ENCODE measurements around the gene MRTFB. TPM values are rescaled to one million over a fixed set of nuclear protein-coding genes. Genes with fewer than 3 reads are reported as not detected.

MRTFB gene
- total and polyA plus RNA-seq, 2 of the 13 experiments (the other 11 are each of a cell fraction or from before 2014, with no cell fraction given) = 11.4 to 14.0 TPM

DNA sequence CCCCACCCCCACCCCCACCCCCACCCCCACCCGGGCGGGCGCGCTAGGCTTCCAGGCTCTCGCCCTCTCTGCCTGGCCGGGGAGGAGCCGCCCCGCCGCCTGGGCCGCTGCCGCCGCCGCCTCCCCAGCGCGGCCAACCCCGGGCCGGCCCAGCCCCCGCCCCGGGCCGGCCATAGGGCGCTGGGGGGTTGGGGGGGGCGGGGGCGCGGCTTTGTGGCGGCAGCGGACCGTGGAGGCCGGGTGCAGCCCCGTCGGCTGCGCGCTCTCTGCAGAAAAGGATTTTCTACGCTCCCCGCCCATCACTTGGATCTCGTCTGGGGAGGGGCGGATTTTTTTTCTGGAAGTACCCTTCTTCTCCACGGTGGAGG lies 230.9 kb downstream of the MRTFB start (continued):
- TF ChIP-seq ZNF746 (CRISPR knock-in tag; IDR thresholded peaks at IDR 0.05) (no peak), ZNF264 (CRISPR knock-in tag; IDR thresholded peaks at IDR 0.05) (no peak), CHCHD3 (CRISPR knock-in tag; IDR thresholded peaks at IDR 0.05) (no peak), ETV6 (CRISPR knock-in tag; conservative IDR thresholded peaks at IDR 0.05) (no peak), REPIN1 (CRISPR knock-in tag; IDR thresholded peaks at IDR 0.05; ENCODE audit: borderline replicate concordance, low read depth) (no peak), JDP2 (CRISPR knock-in tag; IDR thresholded peaks at IDR 0.05; ENCODE audit: borderline replicate concordance) (no peak), CSRNP1 (CRISPR knock-in tag; IDR thresholded peaks at IDR 0.05) (no peak), PHF21A (CRISPR knock-in tag; IDR thresholded peaks at IDR 0.05) (0 out of 2 replicates have a peak, but pooled peaks have one; percentile 34), PCBP1 (IDR thresholded peaks at IDR 0.05; ENCODE audit: borderline replicate concordance, low read depth, low read length) (no peak), NR2F2 (IDR thresholded peaks at IDR 0.05; ENCODE audit: borderline replicate concordance, low read depth) (no peak), DNMT3B (CRISPR knock-in tag; conservative IDR thresholded peaks at IDR 0.05) (no peak), CCDC6 (CRISPR knock-in tag; IDR thresholded peaks at IDR 0.05) (no peak), ZNF180 (CRISPR knock-in tag; IDR thresholded peaks at IDR 0.05; ENCODE audit: borderline replicate concordance, low read depth) (no peak), MEF2D (CRISPR knock-in tag; IDR thresholded peaks at IDR 0.05) (no peak), SMAD9 (CRISPR knock-in tag; IDR thresholded peaks at IDR 0.05) (no peak), TRIM22 (IDR thresholded peaks at IDR 0.05) (no peak), ZNF703 (CRISPR knock-in tag; IDR thresholded peaks at IDR 0.05; ENCODE audit: borderline replicate concordance) (no peak), ELK4 (CRISPR knock-in tag; IDR thresholded peaks at IDR 0.05; ENCODE audit: borderline replicate concordance) (no peak)
- TF ChIP-seq, protein P1, sequence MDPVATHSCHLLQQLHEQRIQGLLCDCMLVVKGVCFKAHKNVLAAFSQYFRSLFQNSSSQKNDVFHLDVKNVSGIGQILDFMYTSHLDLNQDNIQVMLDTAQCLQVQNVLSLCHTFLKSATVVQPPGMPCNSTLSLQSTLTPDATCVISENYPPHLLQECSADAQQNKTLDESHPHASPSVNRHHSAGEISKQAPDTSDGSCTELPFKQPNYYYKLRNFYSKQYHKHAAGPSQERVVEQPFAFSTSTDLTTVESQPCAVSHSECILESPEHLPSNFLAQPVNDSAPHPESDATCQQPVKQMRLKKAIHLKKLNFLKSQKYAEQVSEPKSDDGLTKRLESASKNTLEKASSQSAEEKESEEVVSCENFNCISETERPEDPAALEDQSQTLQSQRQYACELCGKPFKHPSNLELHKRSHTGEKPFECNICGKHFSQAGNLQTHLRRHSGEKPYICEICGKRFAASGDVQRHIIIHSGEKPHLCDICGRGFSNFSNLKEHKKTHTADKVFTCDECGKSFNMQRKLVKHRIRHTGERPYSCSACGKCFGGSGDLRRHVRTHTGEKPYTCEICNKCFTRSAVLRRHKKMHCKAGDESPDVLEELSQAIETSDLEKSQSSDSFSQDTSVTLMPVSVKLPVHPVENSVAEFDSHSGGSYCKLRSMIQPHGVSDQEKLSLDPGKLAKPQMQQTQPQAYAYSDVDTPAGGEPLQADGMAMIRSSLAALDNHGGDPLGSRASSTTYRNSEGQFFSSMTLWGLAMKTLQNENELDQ (CRISPR knock-in tag; IDR thresholded peaks at IDR 0.05; ENCODE audit: borderline replicate concordance) = no peak
- TF ChIP-seq, protein P2, sequence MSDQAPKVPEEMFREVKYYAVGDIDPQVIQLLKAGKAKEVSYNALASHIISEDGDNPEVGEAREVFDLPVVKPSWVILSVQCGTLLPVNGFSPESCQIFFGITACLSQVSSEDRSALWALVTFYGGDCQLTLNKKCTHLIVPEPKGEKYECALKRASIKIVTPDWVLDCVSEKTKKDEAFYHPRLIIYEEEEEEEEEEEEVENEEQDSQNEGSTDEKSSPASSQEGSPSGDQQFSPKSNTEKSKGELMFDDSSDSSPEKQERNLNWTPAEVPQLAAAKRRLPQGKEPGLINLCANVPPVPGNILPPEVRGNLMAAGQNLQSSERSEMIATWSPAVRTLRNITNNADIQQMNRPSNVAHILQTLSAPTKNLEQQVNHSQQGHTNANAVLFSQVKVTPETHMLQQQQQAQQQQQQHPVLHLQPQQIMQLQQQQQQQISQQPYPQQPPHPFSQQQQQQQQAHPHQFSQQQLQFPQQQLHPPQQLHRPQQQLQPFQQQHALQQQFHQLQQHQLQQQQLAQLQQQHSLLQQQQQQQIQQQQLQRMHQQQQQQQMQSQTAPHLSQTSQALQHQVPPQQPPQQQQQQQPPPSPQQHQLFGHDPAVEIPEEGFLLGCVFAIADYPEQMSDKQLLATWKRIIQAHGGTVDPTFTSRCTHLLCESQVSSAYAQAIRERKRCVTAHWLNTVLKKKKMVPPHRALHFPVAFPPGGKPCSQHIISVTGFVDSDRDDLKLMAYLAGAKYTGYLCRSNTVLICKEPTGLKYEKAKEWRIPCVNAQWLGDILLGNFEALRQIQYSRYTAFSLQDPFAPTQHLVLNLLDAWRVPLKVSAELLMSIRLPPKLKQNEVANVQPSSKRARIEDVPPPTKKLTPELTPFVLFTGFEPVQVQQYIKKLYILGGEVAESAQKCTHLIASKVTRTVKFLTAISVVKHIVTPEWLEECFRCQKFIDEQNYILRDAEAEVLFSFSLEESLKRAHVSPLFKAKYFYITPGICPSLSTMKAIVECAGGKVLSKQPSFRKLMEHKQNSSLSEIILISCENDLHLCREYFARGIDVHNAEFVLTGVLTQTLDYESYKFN (CRISPR knock-in tag; conservative IDR thresholded peaks at IDR 0.05) = no peak

Data from HepG2 (cell line).